ENCODE results near the gene ZNF318.
"Not testable (repeated sequence)": the region's sequence is repeated elsewhere in the genome, so short reads cannot be mapped to it uniquely, and the experiment has no call there.

The ZNF318 gene

DNA sequence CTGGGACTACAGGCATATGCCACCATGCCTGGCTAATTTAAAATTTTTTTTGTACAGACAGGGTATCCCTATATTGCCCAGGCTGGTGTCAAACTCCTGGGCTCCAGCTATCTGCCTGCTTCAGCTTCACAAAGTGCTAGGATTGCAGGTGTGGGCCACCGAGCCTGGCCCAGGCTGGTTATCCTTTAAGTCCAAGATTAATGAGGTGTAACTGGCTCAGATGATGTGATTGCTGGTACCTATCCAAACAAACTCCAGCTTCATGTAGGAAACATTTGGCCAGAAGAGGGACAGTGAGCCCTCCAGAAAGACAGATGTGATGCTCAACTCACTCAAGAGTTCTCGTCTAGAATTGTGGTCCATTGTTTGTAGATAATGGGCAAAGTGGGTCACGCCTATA, 9.2 kb upstream of the ZNF318 start:
- no peak overlapping the region for H3K4me3 ChIP-seq (ENCODE audit: low read length)
- DNase-seq (ENCODE audit: low read depth): no peak
- TF ChIP-seq, protein P1, sequence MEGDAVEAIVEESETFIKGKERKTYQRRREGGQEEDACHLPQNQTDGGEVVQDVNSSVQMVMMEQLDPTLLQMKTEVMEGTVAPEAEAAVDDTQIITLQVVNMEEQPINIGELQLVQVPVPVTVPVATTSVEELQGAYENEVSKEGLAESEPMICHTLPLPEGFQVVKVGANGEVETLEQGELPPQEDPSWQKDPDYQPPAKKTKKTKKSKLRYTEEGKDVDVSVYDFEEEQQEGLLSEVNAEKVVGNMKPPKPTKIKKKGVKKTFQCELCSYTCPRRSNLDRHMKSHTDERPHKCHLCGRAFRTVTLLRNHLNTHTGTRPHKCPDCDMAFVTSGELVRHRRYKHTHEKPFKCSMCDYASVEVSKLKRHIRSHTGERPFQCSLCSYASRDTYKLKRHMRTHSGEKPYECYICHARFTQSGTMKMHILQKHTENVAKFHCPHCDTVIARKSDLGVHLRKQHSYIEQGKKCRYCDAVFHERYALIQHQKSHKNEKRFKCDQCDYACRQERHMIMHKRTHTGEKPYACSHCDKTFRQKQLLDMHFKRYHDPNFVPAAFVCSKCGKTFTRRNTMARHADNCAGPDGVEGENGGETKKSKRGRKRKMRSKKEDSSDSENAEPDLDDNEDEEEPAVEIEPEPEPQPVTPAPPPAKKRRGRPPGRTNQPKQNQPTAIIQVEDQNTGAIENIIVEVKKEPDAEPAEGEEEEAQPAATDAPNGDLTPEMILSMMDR (conservative IDR thresholded peaks at IDR 0.05; ENCODE audit: low read length): no peak

GRCh38 chr6:43377710-43378229, 8.3 kb upstream of the ZNF318 start:
- no peak overlapping the region for H3K4me3 ChIP-seq (ENCODE audit: low read length)
- DNase-seq (ENCODE audit: low read depth): no peak
- TF ChIP-seq, protein P1 (conservative IDR thresholded peaks at IDR 0.05; ENCODE audit: low read length): no peak

GRCh38 chr6:43376551-43376981, 7.1 kb upstream of the ZNF318 start:
- TF ChIP-seq, protein P1 (conservative IDR thresholded peaks at IDR 0.05; ENCODE audit: low read length): no peak
- no peak overlapping the region for H3K4me3 ChIP-seq (ENCODE audit: low read length)
- DNase-seq (ENCODE audit: low read depth): no peak

DNA sequence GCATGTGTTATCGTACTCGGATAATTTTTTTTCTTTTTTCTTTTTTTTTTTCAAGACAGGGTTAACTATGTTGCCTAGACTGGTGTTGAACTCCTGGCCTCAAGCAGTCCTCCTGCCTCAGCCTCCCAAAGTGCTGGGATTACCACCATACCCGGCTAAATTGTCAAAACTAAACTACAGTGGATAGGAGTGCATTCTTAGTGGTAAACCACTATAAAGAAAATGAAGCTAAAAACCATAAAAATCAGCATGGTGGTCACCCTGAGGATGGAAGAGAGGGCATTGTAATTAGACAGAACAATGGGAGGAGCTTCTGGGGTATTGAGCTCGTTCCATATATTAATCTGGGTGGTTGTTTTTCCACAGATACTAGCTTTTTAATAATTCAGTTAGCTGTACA, 6.2 kb upstream of the ZNF318 start:
- DNase-seq (ENCODE audit: low read depth): no peak
- no peak overlapping the region for H3K4me3 ChIP-seq (ENCODE audit: low read length)

GRCh38 chr6:43373252-43373875, 3.9 kb upstream of the ZNF318 start:
- TF ChIP-seq, protein P1 (conservative IDR thresholded peaks at IDR 0.05; ENCODE audit: low read length): no peak
- DNase-seq (ENCODE audit: low read depth): no peak
- H3K4me3 ChIP-seq (ENCODE audit: low read length): no peak overlapping the region

More for the DNA sequence above, 6.2 kb upstream of the ZNF318 start:
- TF ChIP-seq, protein P1 (conservative IDR thresholded peaks at IDR 0.05; ENCODE audit: low read length): no peak

DNA sequence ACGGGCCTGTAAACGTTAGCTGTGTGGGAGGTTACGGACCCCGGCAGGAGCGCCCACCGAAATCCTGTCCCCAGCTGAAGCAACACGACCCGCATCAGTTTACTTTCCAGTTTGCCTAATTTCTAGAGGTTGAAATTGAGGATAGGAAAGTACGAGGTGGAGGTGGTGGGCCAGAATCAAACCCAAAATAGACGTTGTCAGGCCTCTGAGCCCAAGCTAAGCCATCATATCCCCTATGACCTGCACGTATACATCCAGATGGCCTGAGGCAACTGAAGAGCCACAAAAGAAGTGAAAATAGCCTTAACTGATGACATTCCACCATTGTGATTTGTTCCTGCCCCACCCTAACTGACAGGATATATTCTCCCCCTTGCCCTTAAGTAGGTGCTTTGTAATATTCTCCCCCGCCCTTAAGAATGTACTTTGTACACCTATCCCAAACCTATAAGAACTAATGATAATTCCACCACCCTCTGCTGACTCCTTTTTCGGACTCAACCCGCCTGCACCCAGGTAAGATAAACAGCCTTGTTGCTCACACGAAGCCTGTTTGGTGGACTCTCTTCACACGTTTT, 645 bp upstream of the ZNF318 start:
- H3K4me3 ChIP-seq (ENCODE audit: low read length): peak overlapping the region; percentile 59
- not testable (repeated sequence) for DNase-seq (ENCODE audit: low read depth)

GRCh38 chr6:43368259-43369160, 937 bp downstream of the ZNF318 start:
- TF ChIP-seq, protein P1 (conservative IDR thresholded peaks at IDR 0.05; ENCODE audit: low read length): no peak
- H3K4me3 ChIP-seq (ENCODE audit: low read length): peak overlapping the region; percentile 77
- peak; percentile 38 for DNase-seq (ENCODE audit: low read depth)
